HCT116 (cell line): ENCODE results near the gene GLRX. TPM values are rescaled to one million over a fixed set of nuclear protein-coding genes. Genes with fewer than 3 reads are reported as not detected.

Experiments
- ATAC-seq: fragments of 200-7000 bp; cut with Tn5 transposase; 2 replicates; pipeline ENCODE4 v1.9.1; 2020; ENCODE audit warnings: mild to moderate bottlenecking, moderate library complexity
- BruUV-seq: library from RNA; stranded (reverse); fragments of 400-500 nt; replicated peaks from 2 replicates; lab custom pipeline; 2021; lab: Mats Ljungman, UMichigan
- CTCF ChIA-PET: fragments of 300-600 bp; sonication (Branson Sonifier 250); formaldehyde crosslinking; loops from one replicate; lab custom pipeline; 2021; ENCODE audit warnings: antibody characterized with exemption; lab: Charles Lee
- POLR2A ChIA-PET: fragments of 300-600, 350-600 bp; sonication (Branson Sonifier 250); formaldehyde crosslinking; loops from one replicate; lab custom pipeline; 2021; ENCODE audit warnings: antibody characterized with exemption; lab: Charles Lee
- RAD21 ChIA-PET, 2 experiments: fragments of 300-600 bp; sonication (Branson Sonifier 250); formaldehyde crosslinking; loops; one replicate each; lab custom pipeline; 2023; ENCODE audit warnings: low total read pairs in 2 of 2; ENCODE audit not compliant: uncharacterized antibody in 2 of 2, unreplicated experiment in 2 of 2, low non-redundant PET in 1 of 2; lab: Charles Lee
- DNase-seq: peaks from one replicate; pipeline ENCODE4 v3.0.0-alpha.2; 2010; ENCODE audit warnings: low read depth, low spot score
- H2AFZ ChIP-seq: fragments of 200-600 bp; shearing (Covaris generic), sonication (generic); 2 replicates; pipeline ENCODE4 v1.6.1; 2017; ENCODE audit warnings: low read depth, mixed run types, mixed read lengths, antibody characterized with exemption, low read length; ENCODE audit not compliant: poor library complexity, severe bottlenecking
- H3K27ac ChIP-seq: 2 replicates; pipeline ENCODE4 v1.5.1; 2012; ENCODE audit warnings: low read depth, low read length
- H3K27me3 ChIP-seq: fragments of 200-600 bp; sonication (generic); 2 replicates; pipeline ENCODE4 v1.6.1; 2016; ENCODE audit warnings: mixed run types, low read length, mixed read lengths; ENCODE audit not compliant: insufficient read depth
- H3K36me3 ChIP-seq, 2 experiments: fragments of 200-500 bp in 1 of 2; fragments of 200-600 bp in 1 of 2; sonication (Bioruptor generic) in 1 of 2; sonication (generic) in 1 of 2; 2 replicates each; pipeline versions ENCODE4 v1.5.1 to v1.6.1; 2014 to 2016; ENCODE audit warnings: low read length in 2 of 2, inconsistent platforms in 1 of 2, mixed read lengths in 1 of 2, mixed run types in 1 of 2; ENCODE audit not compliant: insufficient read depth in 2 of 2, control insufficient read depth in 1 of 2
- H3K4me1 ChIP-seq, 2 experiments: fragments of 200-600 bp in 1 of 2; sonication (generic) in 1 of 2; 2 replicates each; pipeline versions ENCODE4 v1.5.1 to v1.6.1; 2012 to 2017; ENCODE audit warnings: low read length in 2 of 2, inconsistent platforms in 1 of 2, mild to moderate bottlenecking in 1 of 2, mixed read lengths in 1 of 2, mixed run types in 1 of 2, moderate library complexity in 1 of 2; ENCODE audit not compliant: insufficient read depth in 2 of 2, control insufficient read depth in 1 of 2
- H3K4me2 ChIP-seq: fragments of 200-600 bp; sonication (generic); 2 replicates; pipeline ENCODE4 v1.6.1; 2017; ENCODE audit warnings: mixed run types, low read length, mixed read lengths
- H3K4me3 ChIP-seq, 2 experiments: fragments of 200-600 bp in 1 of 2; sonication (generic) in 1 of 2; replicated peaks in 1 of 2; 2 replicates each; pipeline ENCODE4 v1.5.1; 2011 to 2016; ENCODE audit warnings: low read length in 2 of 2, control low read depth in 1 of 2, low read depth in 1 of 2, mild to moderate bottlenecking in 1 of 2, mixed read lengths in 1 of 2, mixed run types in 1 of 2
- H3K79me2 ChIP-seq: fragments of 200-600 bp; sonication (generic); 2 replicates; pipeline ENCODE4 v1.6.1; 2017; ENCODE audit warnings: mild to moderate bottlenecking, mixed run types, low read length, moderate library complexity, mixed read lengths; ENCODE audit not compliant: insufficient read depth
- H3K9ac ChIP-seq: fragments of 200-600 bp; sonication (generic); 2 replicates; pipeline ENCODE4 v1.6.1; 2016; ENCODE audit warnings: low read length, mixed read lengths
- H3K9me2 ChIP-seq: fragments of 200-600 bp; sonication (generic), shearing (Covaris generic); 2 replicates; pipeline ENCODE4 v1.6.1; 2017; ENCODE audit warnings: mixed run types, mild to moderate bottlenecking, moderate library complexity; ENCODE audit not compliant: insufficient read depth
- H3K9me3 ChIP-seq, 2 experiments: fragments of 200-500 bp in 1 of 2; fragments of 200-600 bp in 1 of 2; sonication (Bioruptor generic) in 1 of 2; sonication (generic) in 1 of 2; 2 replicates each; pipeline ENCODE4 v1.6.1; 2014 to 2017; ENCODE audit warnings: low read length in 2 of 2, mixed read lengths in 2 of 2, inconsistent platforms in 1 of 2, low read depth in 1 of 2, mild to moderate bottlenecking in 1 of 2, mixed run types in 1 of 2, moderate library complexity in 1 of 2; ENCODE audit not compliant: control insufficient read depth in 1 of 2, insufficient read depth in 1 of 2
- H4K20me1 ChIP-seq: fragments of 200-600 bp; sonication (generic), shearing (Covaris generic); 2 replicates; pipeline ENCODE4 v1.6.1; 2017; ENCODE audit warnings: mixed run types, mild to moderate bottlenecking, moderate library complexity; ENCODE audit not compliant: insufficient read depth
- ATF3 ChIP-seq: IDR thresholded peaks from 2 replicates; pipeline ENCODE4 v1.6.1; 2012
- CEBPB ChIP-seq: IDR thresholded peaks from 2 replicates; pipeline ENCODE4 v1.6.1; 2012; ENCODE audit warnings: low read depth
- CTCF ChIP-seq, 3 experiments: fragments of 200-600 bp in 1 of 3; sonication (generic) in 1 of 3; IDR thresholded peaks in 2 of 3; conservative IDR thresholded peaks in 1 of 3; 2 replicates each; pipeline ENCODE4 v1.5.1; 2012 to 2017; ENCODE audit warnings: low read depth in 2 of 3, low read length in 2 of 3, antibody characterized with exemption in 1 of 3, borderline replicate concordance in 1 of 3, control low read depth in 1 of 3, mild to moderate bottlenecking in 1 of 3, mixed read lengths in 1 of 3, mixed run types in 1 of 3, moderate library complexity in 1 of 3; ENCODE audit not compliant: insufficient read depth in 1 of 3
- ELF1 ChIP-seq: IDR thresholded peaks from 2 replicates; pipeline ENCODE4 v1.6.1; 2012; ENCODE audit warnings: low read depth, borderline replicate concordance
- EZH2 ChIP-seq: fragments of 200-600 bp; sonication (generic); IDR thresholded peaks from 2 replicates; pipeline ENCODE4 v1.6.1; 2017; ENCODE audit warnings: antibody characterized with exemption, mixed run types
- EZH2phosphoT487 ChIP-seq: fragments of 200-600 bp; IDR thresholded peaks from 2 replicates; pipeline ENCODE4 v1.6.1; 2018; ENCODE audit warnings: antibody characterized with exemption, borderline replicate concordance
- FOSL1 ChIP-seq: IDR thresholded peaks from 2 replicates; pipeline ENCODE4 v1.6.1; 2012; ENCODE audit warnings: low read depth
- JUND ChIP-seq: IDR thresholded peaks from 2 replicates; pipeline ENCODE4 v1.6.1; 2012
- POLR2A ChIP-seq: IDR thresholded peaks from 2 replicates; pipeline ENCODE4 v1.7.0; 2011; ENCODE audit warnings: borderline replicate concordance; ENCODE audit not compliant: insufficient read depth, insufficient read length; ENCODE audit errors: extremely low read depth
- POLR2AphosphoS5 ChIP-seq: IDR thresholded peaks from 2 replicates; pipeline ENCODE4 v1.6.1; 2011; ENCODE audit warnings: mild to moderate bottlenecking, low read depth, low read length, moderate library complexity
- REST ChIP-seq: IDR thresholded peaks from 2 replicates; pipeline ENCODE4 v1.6.1; 2012; ENCODE audit warnings: low read depth
- SIN3A ChIP-seq: IDR thresholded peaks from 2 replicates; pipeline ENCODE4 v1.6.1; 2012; ENCODE audit warnings: low read depth
- SRF ChIP-seq: IDR thresholded peaks from 2 replicates; pipeline ENCODE4 v1.6.1; 2012; ENCODE audit warnings: low read depth
- YY1 ChIP-seq: IDR thresholded peaks from 2 replicates; pipeline ENCODE4 v1.6.1; 2011; ENCODE audit warnings: low read length, low read depth, moderate library complexity, mild to moderate bottlenecking; ENCODE audit not compliant: insufficient replicate concordance; ENCODE audit errors: extremely low read depth
- ZFX ChIP-seq: fragments of 450-650 bp; IDR thresholded peaks from 2 replicates; pipeline ENCODE4 v1.6.1; 2017
- ZNF274 ChIP-seq: fragments of 200-500 bp; sonication (Bioruptor generic); IDR thresholded peaks from 2 replicates; pipeline ENCODE4 v1.6.1; 2014; ENCODE audit warnings: mild to moderate bottlenecking, low read depth, low read length, inconsistent platforms
- intact Hi-C: fragments of 100-400 bp; cut with micrococcal nuclease; formaldehyde crosslinking; loops from 2 replicates; pipeline ENCODE4 v1.10.0; 2022
- total RNA-seq: library from RNA; stranded (reverse); gene quantifications from one replicate; pipeline ENCODE4 v1.2.1, GENCODE V29; 2021; ENCODE audit not compliant: unreplicated experiment

GLRX gene
- total RNA-seq, 1 experiment from 2014 or later = 29.3 TPM

GRCh38 chr5:95863383-95863757 is 40.8 kb upstream of the GLRX start (continued):
- TF ChIP-seq REST (no peak), CTCF (IDR thresholded peaks at IDR 0.05 in 2 of 3, conservative IDR thresholded peaks at IDR 0.05 in 1 of 3; ENCODE audit: borderline replicate concordance in 1 of 3, insufficient read depth in 1 of 3, low read depth in 2 of 3, low read length in 2 of 3) (no peak), ATF3 (no peak)

GRCh38 chr5:95862671-95863382 is 40.3 kb upstream of the GLRX start:
- Histone ChIP-seq H3K36me3 (no peaks in the 10 kb centered on the region), H3K79me2 (no peaks in the 10 kb centered on the region), H3K9ac (no peak overlapping the region), H4K20me1 (no peaks in the 10 kb centered on the region), H3K4me2 (no peak overlapping the region), H3K27me3 (no peaks in the 10 kb centered on the region), H2AFZ (no peak overlapping the region), H3K9me2 (no peaks in the 10 kb centered on the region), H3K9me3 (no peaks in the 10 kb centered on the region), H3K4me3 (no peak overlapping the region), H3K4me1 (peaks cover 6 to 40% of the 10 kb centered on the region in 2 experiments; a peak in 3 of 4 replicates), H3K27ac (no peak overlapping the region)
- intact Hi-C loops = no loop called here
- RAD21 ChIA-PET = no interaction called here
- POLR2A ChIA-PET = no interaction called here
- ATAC-seq = no peak
- TF ChIP-seq SIN3A (no peak), FOSL1 (no peak), POLR2A (no peak), POLR2AphosphoS5 (no peak), ATF3 (no peak), SRF (no peak), YY1 (no peak), ZNF274 (no peak), EZH2phosphoT487 (no peak), JUND (no peak), ZFX (no peak), CTCF (IDR thresholded peaks at IDR 0.05 in 2 of 3, conservative IDR thresholded peaks at IDR 0.05 in 1 of 3; ENCODE audit: borderline replicate concordance in 1 of 3, insufficient read depth in 1 of 3, low read depth in 2 of 3, low read length in 2 of 3) (no peak), EZH2 (no peak), ELF1 (no peak), CEBPB (no peak)
- DNase-seq = no peak
- no TSS peak for BruUV-seq
- CTCF ChIA-PET = interaction anchor here (2.8 kb wide), 1 partner anchor 473 kb away, joined by 11 read pairs; no protein-coding TSS in a partner anchor
